ENCODE results near the gene METTL14. TPM values are rescaled to one million over a fixed set of nuclear protein-coding genes. Genes with fewer than 3 reads are reported as not detected.
"Not testable (repeated sequence)": the region's sequence is repeated elsewhere in the genome, so short reads cannot be mapped to it uniquely, and the experiment has no call there.

The METTL14 gene
- polyA plus RNA-seq (ENCODE audit: insufficient read length in 4 of 4) = 10 to 100 TPM; 58.8 to 72.8 (median 70.8) TPM

GRCh38 chr4:118684873-118685811 is at the start of gene METTL14:
Gene METTL14 (plus strand): TSS chr4:118685392. CDS start chr4:118685535, 143 bp downstream.
- peak; percentile 92 to 97 (median 93) for DNase-seq (ENCODE audit: low read depth in 4 of 4, low spot score in 3 of 4)

- not testable (repeated sequence) for DNase-seq (ENCODE audit: low read depth in 4 of 4, low spot score in 3 of 4)
Observed at GRCh38 chr4:118636126-118636525, 49.1 kb upstream of the METTL14 start.

- DNase-seq (ENCODE audit: low read depth in 4 of 4, low spot score in 3 of 4) = not testable (repeated sequence)
Observed at GRCh38 chr4:118664665-118665064, 20.5 kb upstream of the METTL14 start.

GRCh38 chr4:118669220-118669619 is 16.0 kb upstream of the METTL14 start:
- peak; percentile 54 to 70 (median 61) for DNase-seq (ENCODE audit: low read depth in 4 of 4, low spot score in 3 of 4)

- DNase-seq (ENCODE audit: low read depth in 4 of 4, low spot score in 3 of 4) = not testable (repeated sequence)
Observed at GRCh38 chr4:118670968-118671367, 14.2 kb upstream of the METTL14 start.

GRCh38 chr4:118676128-118676527 is 9.1 kb upstream of the METTL14 start:
- no peak for DNase-seq (ENCODE audit: low read depth in 4 of 4, low spot score in 3 of 4)

- no peak for DNase-seq (ENCODE audit: low read depth in 4 of 4, low spot score in 3 of 4)
Observed at GRCh38 chr4:118680808-118681207, 4.4 kb upstream of the METTL14 start.

- DNase-seq (ENCODE audit: low read depth in 4 of 4, low spot score in 3 of 4) = no peak
Observed at GRCh38 chr4:118682928-118683327, 2.3 kb upstream of the METTL14 start.

- no peak for DNase-seq (ENCODE audit: low read depth in 4 of 4, low spot score in 3 of 4)
Observed at GRCh38 chr4:118683513-118683912, 1.7 kb upstream of the METTL14 start.

- no peak for DNase-seq (ENCODE audit: low read depth in 4 of 4, low spot score in 3 of 4)
Observed at GRCh38 chr4:118703118-118703517, 17.9 kb downstream of the METTL14 start.

- no peak for DNase-seq (ENCODE audit: low read depth in 4 of 4, low spot score in 3 of 4)
Observed at GRCh38 chr4:118711052-118711451, 25.9 kb downstream of the METTL14 start.

GRCh38 chr4:118712872-118713271 is 27.7 kb downstream of the METTL14 start:
- DNase-seq (ENCODE audit: low read depth in 4 of 4, low spot score in 3 of 4) = no peak

GRCh38 chr4:118714682-118715081 is 29.5 kb downstream of the METTL14 start:
- no peak for DNase-seq (ENCODE audit: low read depth in 4 of 4, low spot score in 3 of 4)

GRCh38 chr4:118716304-118716703 is 31.1 kb downstream of the METTL14 start:
- no peak for DNase-seq (ENCODE audit: low read depth in 4 of 4, low spot score in 3 of 4)

GRCh38 chr4:118718511-118719170 is 33.4 kb downstream of the METTL14 start:
- no peak for DNase-seq (ENCODE audit: low read depth in 4 of 4, low spot score in 3 of 4)

- DNase-seq (ENCODE audit: low read depth in 4 of 4, low spot score in 3 of 4) = no peak
Observed at GRCh38 chr4:118721752-118722151, 36.6 kb downstream of the METTL14 start.

GRCh38 chr4:118723369-118723768 is 38.2 kb downstream of the METTL14 start:
- DNase-seq (ENCODE audit: low read depth in 4 of 4, low spot score in 3 of 4) = no peak

- DNase-seq (ENCODE audit: low read depth in 4 of 4, low spot score in 3 of 4) = no peak
Observed at GRCh38 chr4:118727360-118727759, 42.2 kb downstream of the METTL14 start.

GRCh38 chr4:118729287-118730286 is 44.4 kb downstream of the METTL14 start:
- DNase-seq (ENCODE audit: low read depth in 4 of 4, low spot score in 3 of 4) = no peak

- DNase-seq (ENCODE audit: low read depth in 4 of 4, low spot score in 3 of 4) = no peak
Observed at GRCh38 chr4:118730683-118731082, 45.5 kb downstream of the METTL14 start.

Data from right renal pelvis (tissue), 4 donors.